ENCODE measurements around the gene LTF. TPM values are rescaled to one million over a fixed set of nuclear protein-coding genes. Genes with fewer than 3 reads are reported as not detected.
"Not testable (repeated sequence)": the region's sequence is repeated elsewhere in the genome, so short reads cannot be mapped to it uniquely, and the experiment has no call there.

Gene LTF
- total and polyA plus RNA-seq, 9 of the 15 experiments (the other 6 are each of a cell fraction or from before 2014, with no cell fraction given): 0.07 TPM; not detected in 8

GRCh38 chr3:46393011-46393410 lies 71.7 kb downstream of the LTF start:
- Histone ChIP-seq H3K36me3 (ENCODE audit: control insufficient read depth, insufficient read depth, low read length) (no peaks in the 10 kb centered on the region), H3K9ac (ENCODE audit: insufficient read depth in 1 of 2, low read depth in 2 of 2, low read length in 2 of 2) (no peak overlapping the region), H4K20me1 (replicated peaks; ENCODE audit: control insufficient read depth, insufficient read depth, low read length) (no peaks in the 10 kb centered on the region), H2AFZ (ENCODE audit: low read depth, low read length) (no peak overlapping the region), H3K9me1 (ENCODE audit: control insufficient read depth, insufficient read depth, low read length) (no peaks in the 10 kb centered on the region), H3K27ac (ENCODE audit: extremely low read depth, low read depth, low read length) (no peak overlapping the region), H3K79me2 (ENCODE audit: control insufficient read depth, insufficient read depth, low read length) (no peaks in the 10 kb centered on the region), H3K4me1 (replicated peaks in 1 of 2; ENCODE audit: control insufficient read depth in 2 of 2, insufficient read depth in 2 of 2, low read length in 2 of 2) (peaks cover 0 to 22% of the 10 kb centered on the region in 2 experiments; a peak in 4 of 5 replicates), H3K4me3 (no peak overlapping the region), H3K9me3 (replicated peaks; ENCODE audit: control insufficient read depth, insufficient read depth, low read depth, low read length) (no peaks in the 10 kb centered on the region), H3K27me3 (ENCODE audit: control insufficient read depth in 2 of 2, insufficient read depth in 2 of 2, low read length in 2 of 2) (peaks cover 2 to 23% of the 10 kb centered on the region in 2 experiments; a peak in 2 of 5 replicates), H3K4me2 (ENCODE audit: insufficient read depth, low read length) (no peak overlapping the region)
- in situ Hi-C loops (cut with MboI): no loop called here
- intact Hi-C loops (cut with micrococcal nuclease): no loop called here
- no TSS peak for BruUV-seq (replicated peaks)
- DNase-seq (ENCODE audit: extremely low read depth in 1 of 4, low spot score in 3 of 4) (no peak), ATAC-seq (no peak), FAIRE-seq (no peak)
- POLR2A ChIA-PET: interaction anchor here (1.5 kb wide), 1 partner anchor 12 kb away, joined by 3 read pairs; no protein-coding TSS in a partner anchor
- WGBS (ENCODE audit: insufficient coverage, low coverage, missing lambda C conversion rate): 24% methylated on average over 2 of the region's 2 CpGs
- CTCF ChIA-PET (ENCODE audit: low intra/inter-chr PET ratio): no interaction called here
- TF ChIP-seq CREM (IDR thresholded peaks at IDR 0.05; ENCODE audit: low read depth): no peak

GRCh38 chr3:46391526-46391925 lies 73.2 kb downstream of the LTF start:
- in situ Hi-C loops (cut with MboI); H3K9me3 ChIP-seq (replicated peaks; ENCODE audit: control insufficient read depth, insufficient read depth, low read depth, low read length); H3K79me2 ChIP-seq (ENCODE audit: control insufficient read depth, insufficient read depth, low read length); BruUV-seq (replicated peaks); H3K9ac ChIP-seq (ENCODE audit: insufficient read depth in 1 of 2, low read depth in 2 of 2, low read length in 2 of 2); FAIRE-seq; intact Hi-C loops (cut with micrococcal nuclease); CTCF ChIA-PET (ENCODE audit: low intra/inter-chr PET ratio); ATAC-seq; H4K20me1 ChIP-seq (replicated peaks; ENCODE audit: control insufficient read depth, insufficient read depth, low read length); H3K9me1 ChIP-seq (ENCODE audit: control insufficient read depth, insufficient read depth, low read length); H3K4me2 ChIP-seq (ENCODE audit: insufficient read depth, low read length); H3K4me3 ChIP-seq; DNase-seq (ENCODE audit: extremely low read depth in 1 of 4, low spot score in 3 of 4); H3K36me3 ChIP-seq (ENCODE audit: control insufficient read depth, insufficient read depth, low read length); H2AFZ ChIP-seq (ENCODE audit: low read depth, low read length); H3K27ac ChIP-seq (ENCODE audit: extremely low read depth, low read depth, low read length): not testable (repeated sequence)
- POLR2A ChIA-PET: interaction anchor here (0.7 to 1.3 kb wide), 2 partner anchors 8 to 23 kb away, joined by 3 to 7 read pairs; no protein-coding TSS in a partner anchor
- H3K4me1 ChIP-seq (replicated peaks in 1 of 2; ENCODE audit: control insufficient read depth in 2 of 2, insufficient read depth in 2 of 2, low read length in 2 of 2): peaks cover 0 to 28% of the 10 kb centered on the region in 2 experiments; a peak in 4 of 5 replicates
- 29% methylated on average over 5 of the region's 5 CpGs for WGBS (ENCODE audit: insufficient coverage, low coverage, missing lambda C conversion rate)
- peaks cover 2 to 13% of the 10 kb centered on the region in 2 experiments; a peak in 1 of 5 replicates for H3K27me3 ChIP-seq (ENCODE audit: control insufficient read depth in 2 of 2, insufficient read depth in 2 of 2, low read length in 2 of 2)

Measured in K562 (cell line).